ENCODE measurements around the gene ZNF263. TPM values are rescaled to one million over a fixed set of nuclear protein-coding genes. Genes with fewer than 3 reads are reported as not detected.

The ZNF263 gene
- total and polyA plus RNA-seq, 9 of the 15 experiments (the other 6 are each of a cell fraction or from before 2014, with no cell fraction given): 4.6 to 48.3 (median 31.8) TPM

- TF ChIP-seq ILK (tag; IDR thresholded peaks at IDR 0.05; ENCODE audit: borderline replicate concordance, low read depth) (no peak), ZBED1 (IDR thresholded peaks at IDR 0.05) (peak; percentile 71; the same call in 1 of the 2 replicates), PML (IDR thresholded peaks at IDR 0.05; ENCODE audit: low read length) (peak; percentile 66), ZNF511 (CRISPR knock-in tag; IDR thresholded peaks at IDR 0.05) (peak; percentile 42; the same call in 1 of the 2 replicates), RNF219 (CRISPR knock-in tag; IDR thresholded peaks at IDR 0.05) (no peak), HNRNPL (IDR thresholded peaks at IDR 0.05; ENCODE audit: low read depth, low read length) (no peak), DMBX1 (CRISPR knock-in tag; IDR thresholded peaks at IDR 0.05; ENCODE audit: borderline replicate concordance) (peak; percentile 60; the same call in 1 of the 2 replicates), ZNF134 (CRISPR knock-in tag; conservative IDR thresholded peaks at IDR 0.05) (no peak), FUS (optimal IDR thresholded peaks at IDR 0.05; ENCODE audit: low read depth, low read length) (no peak), TCF15 (CRISPR knock-in tag; IDR thresholded peaks at IDR 0.05) (no peak), ADNP (tag; IDR thresholded peaks at IDR 0.05) (no peak), ZKSCAN1 (IDR thresholded peaks at IDR 0.05; ENCODE audit: low read depth, low read length) (0 out of 2 replicates have a peak, but pooled peaks have one; percentile 41), SMC3 (conservative IDR thresholded peaks at IDR 0.05; ENCODE audit: insufficient read depth, low read depth, low read length) (no peak), REST (IDR thresholded peaks at IDR 0.05; ENCODE audit: borderline replicate concordance) (no peak; the same call in 1 of the 2 replicates), REST (CRISPR knock-in tag; IDR thresholded peaks at IDR 0.05; ENCODE audit: low read depth) (peak; percentile 46)
- TF ChIP-seq, protein P1, sequence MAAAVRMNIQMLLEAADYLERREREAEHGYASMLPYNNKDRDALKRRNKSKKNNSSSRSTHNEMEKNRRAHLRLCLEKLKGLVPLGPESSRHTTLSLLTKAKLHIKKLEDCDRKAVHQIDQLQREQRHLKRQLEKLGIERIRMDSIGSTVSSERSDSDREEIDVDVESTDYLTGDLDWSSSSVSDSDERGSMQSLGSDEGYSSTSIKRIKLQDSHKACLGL (CRISPR knock-in tag; IDR thresholded peaks at IDR 0.05; ENCODE audit: borderline replicate concordance, poor library complexity, severe bottlenecking): no peak
Measured at GRCh38 chr16:3234857-3235561, 48.3 kb upstream of the ZNF263 start, which contains the start of gene ZNF200 (continued).
